Inflammatory macrophage (primary cell): ENCODE results near the gene SLFN14.
"Not testable (repeated sequence)": the region's sequence is repeated elsewhere in the genome, so short reads cannot be mapped to it uniquely, and the experiment has no call there.

Experiments used
- DNase-seq, 2 donors: peaks; one replicate each; pipeline ENCODE4 v3.0.0-alpha.2; 2020 to 2022

Gene SLFN14

DNA sequence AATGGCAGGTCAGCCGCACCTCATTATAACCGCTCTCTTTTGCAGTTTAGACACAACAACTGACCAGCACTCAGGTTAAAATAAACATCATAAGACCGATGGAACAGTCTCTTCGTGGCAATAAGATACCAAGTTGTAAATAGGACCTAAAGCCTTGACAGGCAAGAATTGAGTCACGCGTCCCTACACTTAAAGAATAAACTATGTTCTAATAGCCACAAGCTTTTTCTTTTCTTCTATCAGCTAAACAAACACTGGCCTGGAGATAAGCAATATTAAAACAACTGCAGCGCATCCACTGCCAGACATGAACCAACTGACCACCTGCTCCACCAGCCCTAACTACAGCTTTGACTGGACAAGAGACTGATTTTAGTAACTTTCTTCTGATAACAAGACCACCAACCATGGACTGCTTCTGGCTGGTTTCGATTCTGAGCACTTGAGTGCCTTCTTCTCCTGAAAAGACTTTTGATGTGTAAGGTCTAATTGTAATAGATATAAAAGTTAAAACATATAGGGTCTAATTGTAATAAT, 40.6 kb downstream of the SLFN14 start:
- no peak for DNase-seq

GRCh38 chr17:35519439-35519838, 41.2 kb downstream of the SLFN14 start:
- no peak for DNase-seq

- not testable (repeated sequence) for DNase-seq
Observed at GRCh38 chr17:35518431-35518830, 42.2 kb downstream of the SLFN14 start.

DNA sequence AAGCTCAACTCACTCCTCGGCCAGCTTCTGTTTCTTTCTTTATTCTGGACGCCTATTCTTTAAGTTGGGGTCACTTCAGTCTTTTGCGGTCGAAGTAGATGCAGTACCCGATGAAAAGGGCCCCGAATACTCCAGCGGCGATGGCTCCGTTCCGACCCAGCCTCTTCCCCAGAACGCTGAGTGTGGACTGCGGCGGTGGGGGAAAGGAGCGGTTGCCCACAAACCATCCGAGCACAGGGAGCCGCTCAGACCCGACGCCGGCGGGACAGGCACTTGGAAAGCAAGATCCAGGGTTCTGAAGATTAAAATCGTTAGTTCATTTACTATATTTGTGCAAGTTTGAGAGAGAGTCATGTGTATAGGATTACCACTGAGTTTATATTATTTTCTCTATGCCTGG, 45.6 kb downstream of the SLFN14 start:
- DNase-seq = no peak

DNA sequence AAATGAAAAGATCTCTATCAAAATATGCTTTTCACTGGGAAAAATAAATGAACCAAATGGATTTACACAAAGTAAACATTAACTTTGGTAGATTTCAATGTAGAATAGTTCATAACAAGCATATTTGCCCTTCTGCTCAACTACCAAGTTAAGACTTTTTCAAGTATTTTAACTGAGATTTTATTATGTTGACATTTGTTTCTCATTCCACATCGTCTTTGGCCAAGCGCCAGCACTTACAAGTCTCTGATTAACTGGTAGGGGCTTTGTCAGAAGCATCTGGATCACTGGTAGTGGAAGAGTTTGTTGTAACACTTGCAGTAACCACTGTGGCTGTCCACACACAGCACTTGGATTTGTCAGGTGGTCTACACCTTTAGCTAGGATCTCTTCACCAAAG, 46.1 kb downstream of the SLFN14 start:
- no peak for DNase-seq
